AG09319 (cell line): ENCODE data around the gene INTU.

Experiments used
- DNase-seq: peaks from one replicate; pipeline ENCODE4 v3.0.0-alpha.2; 2010; ENCODE audit warnings: low read depth; ENCODE audit errors: extremely low read depth
- CTCF ChIP-seq: IDR thresholded peaks from 2 replicates; pipeline ENCODE4 v1.5.1; 2011; ENCODE audit warnings: low read depth, mild to moderate bottlenecking, inconsistent platforms, low read length, moderate library complexity

Gene INTU

DNA sequence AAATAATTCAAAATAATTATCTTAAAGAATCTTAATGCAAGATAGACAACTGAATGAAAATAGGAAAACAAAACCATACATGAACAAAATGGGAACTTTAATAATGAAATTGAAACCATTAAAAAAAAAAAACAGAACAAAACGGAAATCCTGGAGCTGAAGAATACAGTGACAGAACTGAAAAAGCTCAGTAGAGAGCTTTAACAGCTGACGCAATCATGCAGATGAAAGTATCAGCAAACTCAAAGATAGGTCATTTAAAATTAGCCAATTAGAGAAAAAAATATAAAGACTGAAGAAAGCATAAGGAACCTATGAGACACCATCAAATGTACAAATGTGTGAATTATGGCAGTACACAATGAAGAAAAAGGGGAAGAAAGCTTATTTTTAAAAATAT is 116.2 kb downstream of the INTU start:
- TF ChIP-seq CTCF: no peak

DNA sequence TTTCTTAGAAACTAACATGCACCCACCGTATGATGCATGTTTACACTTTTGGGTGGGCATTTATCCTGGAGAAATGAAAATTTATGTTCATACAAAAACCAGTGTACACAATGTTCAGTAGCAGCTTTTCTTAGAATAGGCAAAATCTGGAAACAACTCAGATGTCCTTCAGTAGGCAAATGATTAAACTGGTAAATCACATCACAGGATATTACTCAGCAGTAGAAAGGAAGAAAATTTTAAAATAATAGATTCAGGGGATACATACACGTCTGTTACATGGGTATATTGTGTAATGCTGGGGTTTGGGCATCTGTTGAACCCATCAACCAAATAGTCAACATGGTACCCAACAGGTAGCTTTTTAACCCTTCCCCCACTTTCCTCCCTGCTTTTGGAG is 124.1 kb downstream of the INTU start:
- no peak for DNase-seq
- TF ChIP-seq CTCF: no peak

More for the DNA sequence above, 116.2 kb downstream of the INTU start:
- DNase-seq: no peak

DNA sequence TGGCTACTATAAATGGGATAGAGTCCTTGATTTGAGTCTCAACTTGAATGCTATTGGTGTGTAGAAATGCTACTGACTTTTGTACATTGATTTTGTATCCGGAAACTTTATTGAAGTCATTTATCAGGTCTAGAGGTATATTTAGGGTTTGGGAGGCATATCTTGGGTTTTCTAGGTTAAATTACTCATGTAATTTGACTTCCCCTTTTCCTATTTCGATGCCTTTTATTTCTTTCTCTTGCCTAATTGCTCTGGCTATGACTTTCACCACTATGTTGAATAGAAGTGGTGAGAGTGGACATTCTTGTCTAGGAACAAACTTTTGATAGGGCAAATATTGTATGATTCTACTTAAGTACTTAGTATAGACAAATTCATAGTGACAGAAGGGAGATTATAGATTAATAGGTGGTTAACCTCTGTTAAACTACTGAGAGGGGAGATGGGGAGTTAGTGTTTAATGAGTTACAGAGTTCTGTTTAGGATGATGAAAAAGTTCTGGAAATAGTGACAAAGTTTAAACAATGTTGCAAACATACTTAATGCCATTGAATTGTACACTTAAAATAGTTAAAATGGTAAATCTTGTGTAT is 126.6 kb downstream of the INTU start:
- DNase-seq: no peak
- no peak for TF ChIP-seq CTCF

GRCh38 chr4:127759893-127760292 is 127.1 kb downstream of the INTU start:
- TF ChIP-seq CTCF: no peak
- no peak for DNase-seq

- DNase-seq: no peak
- TF ChIP-seq CTCF: no peak
Observed at GRCh38 chr4:127771535-127772275, 138.9 kb downstream of the INTU start.

DNA sequence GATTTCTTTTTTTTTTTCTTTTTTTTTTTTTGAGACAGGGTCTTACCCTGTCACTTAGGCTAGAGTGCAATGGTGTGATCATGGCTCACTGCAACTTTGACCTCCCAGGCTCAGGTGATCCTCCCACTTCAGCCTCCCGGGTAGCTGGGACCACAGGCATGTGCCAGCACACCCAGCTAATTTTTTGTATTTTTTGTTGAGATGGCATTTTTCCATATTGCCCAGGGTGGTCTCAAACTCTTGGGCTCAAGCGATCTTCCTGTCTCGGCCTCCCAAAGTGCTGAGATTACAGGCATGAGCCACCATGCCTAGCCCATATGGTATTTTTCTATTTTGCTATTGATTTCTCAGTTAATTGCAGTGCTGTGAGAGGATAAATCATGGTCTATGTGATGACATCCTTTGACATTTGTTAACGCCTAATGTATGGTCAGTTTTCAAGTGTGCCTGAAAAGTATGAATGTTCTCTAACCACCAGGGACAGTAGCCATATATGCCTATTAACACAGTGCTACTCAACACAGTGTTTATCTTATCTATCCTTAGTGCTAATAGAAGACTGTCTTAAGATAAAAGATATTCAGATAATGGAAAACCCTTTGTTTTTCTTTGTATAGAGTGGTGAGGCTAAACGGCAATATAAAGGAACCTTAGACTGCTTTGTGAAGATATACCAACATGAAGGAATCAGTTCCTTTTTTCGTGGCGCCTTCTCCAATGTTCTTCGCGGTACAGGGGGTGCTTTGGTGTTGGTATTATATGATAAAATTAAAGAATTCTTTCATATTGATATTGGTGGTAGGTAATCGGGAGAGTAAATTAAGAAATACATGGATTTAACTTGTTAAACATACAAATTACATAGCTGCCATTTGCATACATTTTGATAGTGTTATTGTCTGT is 140.3 kb downstream of the INTU start:
- no peak for DNase-seq
- no peak for TF ChIP-seq CTCF

- DNase-seq: no peak
Observed at GRCh38 chr4:127775843-127776242, 143.1 kb downstream of the INTU start.

More at GRCh38 chr4:127775843-127776242, 143.1 kb downstream of the INTU start:
- no peak for TF ChIP-seq CTCF
